ENCODE data around the gene ZNF280D.

ZNF280D gene

GRCh38 chr15:56631765-56632164 lies 101.5 kb downstream of the ZNF280D start:
- DNase-seq (ENCODE audit: low spot score) = no peak

- no peak for DNase-seq (ENCODE audit: low spot score)
Measured at GRCh38 chr15:56628893-56629532, 104.3 kb downstream of the ZNF280D start.

- DNase-seq (ENCODE audit: low spot score) = no peak
Measured at GRCh38 chr15:56619887-56620286, 113.4 kb downstream of the ZNF280D start.

GRCh38 chr15:56617628-56618027 lies 115.7 kb downstream of the ZNF280D start:
- DNase-seq (ENCODE audit: low spot score) = no peak

GRCh38 chr15:56616551-56616950 lies 116.8 kb downstream of the ZNF280D start:
- DNase-seq (ENCODE audit: low spot score) = no peak

- no peak for DNase-seq (ENCODE audit: low spot score)
Measured at GRCh38 chr15:56613811-56614210, 119.5 kb downstream of the ZNF280D start.

- no peak for DNase-seq (ENCODE audit: low spot score)
Measured at GRCh38 chr15:56608993-56609392, 124.3 kb downstream of the ZNF280D start.

GRCh38 chr15:56608140-56608778 lies 125.0 kb downstream of the ZNF280D start:
- no peak for DNase-seq (ENCODE audit: low spot score)

GRCh38 chr15:56602253-56602652 lies 131.1 kb downstream of the ZNF280D start:
- DNase-seq (ENCODE audit: low spot score) = no peak

GRCh38 chr15:56600380-56600779 lies 132.9 kb downstream of the ZNF280D start:
- DNase-seq (ENCODE audit: low spot score) = no peak

- no peak for DNase-seq (ENCODE audit: low spot score)
Measured at GRCh38 chr15:56598991-56599390, 134.3 kb downstream of the ZNF280D start.

- no peak for DNase-seq (ENCODE audit: low spot score)
Measured at GRCh38 chr15:56587686-56588085, 145.6 kb downstream of the ZNF280D start.

GRCh38 chr15:56586206-56586605 lies 147.1 kb downstream of the ZNF280D start:
- DNase-seq (ENCODE audit: low spot score) = no peak

- no peak for DNase-seq (ENCODE audit: low spot score)
Measured at GRCh38 chr15:56582785-56583184, 150.5 kb downstream of the ZNF280D start.
